GM18526 (cell line): Measurements from ENCODE around the gene STK10.
A peak's percentile ranks its signal among the peaks of the same experiment; 100 is the strongest.

Experiments
- POLR2A ChIP-seq: IDR thresholded peaks from 3 replicates; pipeline ENCODE4 v1.6.1; 2011; ENCODE audit not compliant: insufficient read length; ENCODE audit errors: extremely low read depth

The STK10 gene

GRCh38 chr5:172028167-172028566, 159.9 kb downstream of the STK10 start:
- no peak for TF ChIP-seq POLR2A

- TF ChIP-seq POLR2A: no peak
These were observed 172.7 kb downstream of the STK10 start for GRCh38 chr5:172015346-172015745.

- TF ChIP-seq POLR2A: no peak
These were observed 177.7 kb downstream of the STK10 start for GRCh38 chr5:172010278-172010677.

- TF ChIP-seq POLR2A: no peak
These were observed 178.3 kb downstream of the STK10 start for GRCh38 chr5:172009536-172010270.

GRCh38 chr5:172008689-172009141, 179.3 kb downstream of the STK10 start:
- TF ChIP-seq POLR2A: no peak

- TF ChIP-seq POLR2A: no peak
These were observed 179.9 kb downstream of the STK10 start for GRCh38 chr5:172008111-172008455.

GRCh38 chr5:172007175-172008110, 180.6 kb downstream of the STK10 start:
- no peak for TF ChIP-seq POLR2A

- TF ChIP-seq POLR2A: peak; percentile 98
These were observed 181.5 kb downstream of the STK10 start, which contains the start of gene FBXW11 for GRCh38 chr5:172006321-172007174. FBXW11 (minus strand) TSS chr5:172006638; CDS start chr5:172006502, 136 bp downstream.

GRCh38 chr5:172005708-172006320, 182.2 kb downstream of the STK10 start:
- no peak for TF ChIP-seq POLR2A

- TF ChIP-seq POLR2A: no peak
These were observed 183.2 kb downstream of the STK10 start for GRCh38 chr5:172004824-172005237.

GRCh38 chr5:172003746-172004145, 184.3 kb downstream of the STK10 start:
- no peak for TF ChIP-seq POLR2A

- no peak for TF ChIP-seq POLR2A
These were observed 185.0 kb downstream of the STK10 start for GRCh38 chr5:172002840-172003512.

- no peak for TF ChIP-seq POLR2A
These were observed 185.7 kb downstream of the STK10 start for GRCh38 chr5:172002310-172002709.

GRCh38 chr5:171999877-172000276, 188.1 kb downstream of the STK10 start:
- no peak for TF ChIP-seq POLR2A

GRCh38 chr5:171999100-171999499, 188.9 kb downstream of the STK10 start:
- TF ChIP-seq POLR2A: no peak

GRCh38 chr5:171997011-171997410, 191.0 kb downstream of the STK10 start:
- TF ChIP-seq POLR2A: no peak
